HG03135 (cell line): ENCODE measurements around the gene ZKSCAN8.
A peak's percentile ranks its signal among the peaks of the same experiment; 100 is the strongest.
"Not testable (repeated sequence)": the region's sequence is repeated elsewhere in the genome, so short reads cannot be mapped to it uniquely, and the experiment has no call there.

Experiments
- ATAC-seq: cut with Tn5 transposase; IDR thresholded peaks from one replicate; pipeline ENCODE4 v1.9.1; 2021; ENCODE audit warnings: mild to moderate bottlenecking, moderate library complexity; ENCODE audit not compliant: unreplicated experiment

Gene ZKSCAN8

DNA sequence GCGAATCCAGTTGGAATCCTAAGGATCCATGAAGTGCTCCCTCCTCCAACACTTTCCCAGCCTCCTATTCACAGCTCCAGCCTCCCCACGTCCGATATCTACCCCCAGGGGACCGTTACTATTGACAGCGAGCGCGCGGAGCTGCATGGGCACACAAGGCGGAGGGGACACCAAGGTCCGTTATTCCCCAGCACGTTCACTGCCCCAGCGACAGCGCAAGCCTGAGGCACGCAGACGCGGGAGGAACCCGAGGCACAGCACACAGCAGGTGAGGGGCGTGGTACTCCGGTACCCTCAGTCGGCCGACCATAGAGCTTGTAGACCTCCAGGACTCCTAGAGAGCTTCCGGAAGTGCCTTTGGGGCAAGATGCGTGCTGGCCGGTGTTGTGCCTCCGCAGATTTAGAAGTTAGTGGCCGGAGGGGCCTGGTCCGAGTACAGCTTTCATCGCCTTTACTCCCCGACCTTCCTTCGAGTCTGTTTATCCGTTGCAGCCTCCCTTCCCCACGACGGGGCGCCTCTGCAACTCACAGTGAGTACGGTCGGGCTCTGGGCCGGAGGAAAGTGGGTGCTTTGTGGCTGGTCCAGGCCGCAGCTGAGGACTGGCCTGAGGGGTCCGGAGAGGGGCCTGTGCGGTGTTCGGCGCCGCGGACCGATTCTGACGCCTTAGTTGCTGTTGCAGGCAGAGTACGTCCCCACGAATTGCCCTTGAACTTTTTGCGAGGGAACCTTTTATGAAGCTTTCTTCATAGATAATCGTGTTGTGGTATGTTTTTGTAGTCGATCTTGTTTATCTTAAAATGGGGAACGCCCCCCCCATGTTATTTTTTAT lies at the start of gene ZKSCAN8:
ZKSCAN8 (plus strand) TSS at position 384 of the 830 bp plus-strand sequence. CDS start 6,525 bp downstream, outside the sequence.
- peak; percentile 82 for ATAC-seq

GRCh38 chr6:28102222-28102621 lies 39.5 kb upstream of the ZKSCAN8 start:
- ATAC-seq: not testable (repeated sequence)

DNA sequence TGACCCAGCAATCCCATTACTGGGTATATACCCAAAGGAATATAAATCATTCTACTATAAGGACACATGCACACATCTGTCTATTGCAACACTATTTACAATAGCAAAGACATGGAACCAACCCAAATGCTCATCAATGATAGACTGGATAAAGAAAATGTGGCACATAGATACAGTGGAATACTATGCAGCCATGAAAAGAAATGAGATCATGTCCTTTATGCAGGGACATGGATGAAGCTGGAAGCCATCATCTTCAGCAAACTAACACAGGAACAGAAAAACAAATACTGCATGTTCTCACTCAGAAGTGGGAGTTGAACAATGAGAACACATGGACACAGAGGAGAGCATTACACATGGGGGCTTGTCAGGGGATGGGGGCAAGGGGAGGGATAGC lies 39.0 kb upstream of the ZKSCAN8 start:
- not testable (repeated sequence) for ATAC-seq

- ATAC-seq: peak; percentile 98
Observed at GRCh38 chr6:28104392-28105244, 37.1 kb upstream of the ZKSCAN8 start.

DNA sequence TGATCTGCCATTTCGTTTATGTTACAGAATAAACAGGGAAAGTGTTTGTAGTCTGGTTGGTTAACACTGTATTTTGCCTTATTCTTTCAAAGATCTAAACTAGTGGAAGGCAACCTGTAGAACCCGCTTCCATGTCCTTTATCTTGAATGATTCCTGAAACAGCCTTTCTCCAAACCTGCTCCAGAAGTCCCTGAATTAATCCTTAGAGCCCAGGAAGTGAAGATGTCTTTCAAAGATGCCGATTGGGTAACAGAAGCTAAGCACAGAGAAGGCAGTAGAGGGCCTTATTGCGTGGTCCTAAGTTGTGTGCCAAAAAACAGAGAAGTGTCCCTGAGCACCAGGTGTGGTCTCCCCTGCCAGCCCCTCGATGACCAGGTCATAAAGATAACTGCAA lies 36.4 kb upstream of the ZKSCAN8 start:
- peak; percentile 15 for ATAC-seq

- ATAC-seq: no peak
Observed at GRCh38 chr6:28107506-28107905, 34.2 kb upstream of the ZKSCAN8 start.

- no peak for ATAC-seq
Observed at GRCh38 chr6:28111964-28112363, 29.7 kb upstream of the ZKSCAN8 start.

DNA sequence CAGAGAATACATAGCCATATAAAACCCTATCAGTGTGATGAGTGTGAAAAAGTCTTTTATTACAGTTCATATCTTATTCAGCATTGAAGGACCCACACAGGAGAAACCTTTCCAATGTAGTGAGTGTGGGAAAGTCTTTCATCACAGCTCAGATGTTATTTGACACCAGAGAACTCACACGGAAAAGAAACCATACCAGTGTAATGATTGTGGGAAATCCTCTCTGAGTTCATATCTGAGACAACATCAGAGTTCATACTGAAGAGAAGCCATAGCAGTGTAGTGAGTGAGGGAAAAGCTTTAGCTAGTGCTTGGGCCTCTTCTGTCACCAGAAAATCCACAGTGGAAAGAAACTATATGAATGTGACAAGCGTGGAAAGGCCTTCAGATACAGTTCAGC lies 25.9 kb upstream of the ZKSCAN8 start:
- no peak for ATAC-seq

GRCh38 chr6:28117386-28118050 lies 24.2 kb upstream of the ZKSCAN8 start:
- ATAC-seq: no peak

- no peak for ATAC-seq
Observed at GRCh38 chr6:28118217-28118616, 23.5 kb upstream of the ZKSCAN8 start.

DNA sequence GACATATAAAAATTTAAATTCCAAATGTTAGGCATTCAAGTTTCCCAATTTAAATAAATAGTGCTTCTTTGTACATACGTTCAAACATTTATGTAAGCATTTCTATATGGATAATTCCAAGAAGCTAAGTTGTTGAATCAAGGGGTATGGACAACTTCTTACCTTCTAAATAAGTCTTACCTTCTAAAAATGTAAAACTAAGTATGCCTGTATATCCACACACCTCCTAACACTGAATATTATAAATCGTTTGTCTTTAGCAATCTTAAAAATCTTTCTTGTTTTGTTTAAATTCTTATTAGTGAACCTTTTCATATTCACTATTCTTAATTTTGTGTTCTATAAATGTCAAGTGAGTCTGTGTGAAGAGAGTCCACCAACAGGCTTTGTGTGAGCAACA lies 19.8 kb upstream of the ZKSCAN8 start:
- no peak for ATAC-seq

GRCh38 chr6:28122283-28122682 lies 19.4 kb upstream of the ZKSCAN8 start:
- ATAC-seq: not testable (repeated sequence)

DNA sequence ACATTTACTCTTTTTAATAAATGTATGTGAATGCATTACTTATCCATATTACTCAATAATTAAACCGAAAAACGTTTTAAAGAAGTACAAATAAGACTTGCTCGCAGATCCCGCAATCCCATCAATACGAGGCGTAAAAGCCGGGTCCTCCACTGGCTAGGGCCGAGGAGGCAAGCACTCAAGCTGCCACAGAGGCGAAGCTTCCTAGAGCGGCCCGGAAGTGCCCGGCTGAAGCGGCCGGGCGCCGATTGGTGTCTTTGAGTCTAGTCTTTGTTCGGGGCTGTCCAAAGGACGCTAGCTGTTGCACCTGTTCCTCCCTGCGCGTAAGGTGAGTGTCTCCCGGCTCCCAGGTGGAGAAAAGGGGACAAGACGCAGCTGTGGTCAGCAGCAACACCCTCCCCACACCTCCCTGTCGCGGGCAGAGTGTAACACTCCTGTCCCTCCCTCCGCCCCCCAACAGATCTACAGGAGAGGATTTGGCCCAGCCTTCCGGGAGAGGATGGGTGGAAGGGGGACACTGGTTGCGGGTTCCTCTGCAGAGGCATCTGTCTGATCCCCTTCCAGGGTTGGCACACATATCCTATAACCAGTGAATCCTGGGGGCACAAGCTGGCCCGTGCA lies 17.2 kb upstream of the ZKSCAN8 start, which contains the start of gene ZSCAN16:
ZSCAN16 (plus strand) TSS at position 260 of the 621 bp plus-strand sequence. CDS start 835 bp downstream, outside the sequence.
- ATAC-seq: peak; percentile 90

DNA sequence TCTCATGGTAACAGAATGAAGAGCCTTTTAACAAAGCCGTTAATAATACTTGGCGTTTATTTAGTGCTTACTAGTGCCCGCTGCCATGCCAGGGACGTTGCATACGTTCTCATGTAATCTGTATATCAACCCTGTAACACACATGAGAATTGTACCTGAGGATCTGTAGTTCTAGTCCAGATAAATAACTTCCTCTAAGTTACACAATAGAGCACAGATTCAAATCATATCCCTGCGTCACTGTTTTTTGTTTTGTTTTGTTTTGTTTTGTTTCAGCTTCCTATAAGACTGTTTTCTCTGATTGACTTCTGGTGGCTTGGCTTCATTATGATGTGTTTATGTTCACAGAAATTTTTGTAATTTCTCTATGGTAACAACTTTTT lies 16.7 kb upstream of the ZKSCAN8 start:
- ATAC-seq: peak; percentile 30

DNA sequence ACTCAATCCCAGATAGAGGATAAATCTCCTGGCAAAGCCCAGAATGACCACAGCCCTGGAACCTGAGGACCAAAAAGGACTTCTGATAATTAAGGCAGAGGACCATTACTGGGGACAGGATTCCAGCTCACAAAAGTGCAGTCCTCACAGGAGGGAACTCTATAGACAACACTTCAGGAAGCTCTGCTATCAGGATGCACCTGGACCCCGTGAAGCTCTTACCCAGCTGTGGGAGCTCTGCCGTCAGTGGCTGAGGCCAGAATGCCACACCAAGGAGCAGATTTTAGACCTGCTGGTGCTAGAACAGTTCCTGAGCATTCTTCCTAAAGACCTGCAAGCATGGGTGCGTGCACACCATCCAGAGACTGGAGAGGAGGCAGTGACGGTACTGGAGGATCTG lies 16.3 kb upstream of the ZKSCAN8 start:
- no peak for ATAC-seq

- ATAC-seq: no peak
Observed at GRCh38 chr6:28134015-28134414, 7.7 kb upstream of the ZKSCAN8 start.

DNA sequence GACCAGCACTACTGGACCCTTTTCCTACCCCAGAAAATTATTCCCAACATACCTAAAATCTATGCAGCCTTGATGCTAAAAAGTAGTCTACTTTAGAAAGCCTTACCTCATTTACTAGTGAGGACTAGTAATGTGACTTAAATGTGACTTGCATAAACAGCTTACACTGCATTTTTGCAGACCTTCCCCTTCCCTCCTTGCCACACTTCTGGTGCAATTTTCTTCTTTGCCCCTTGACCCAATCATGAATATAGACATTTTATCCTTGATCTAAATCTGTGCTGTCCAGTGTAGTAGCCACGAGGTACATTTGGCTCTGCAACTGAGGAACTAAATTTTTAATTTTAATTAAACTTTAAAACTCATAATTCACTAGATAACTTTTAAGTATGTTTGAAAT lies 7.0 kb upstream of the ZKSCAN8 start:
- no peak for ATAC-seq

GRCh38 chr6:28135393-28135792 lies 6.3 kb upstream of the ZKSCAN8 start:
- ATAC-seq: no peak

- peak; percentile 62 for ATAC-seq
Observed at GRCh38 chr6:28136585-28137504, 4.8 kb upstream of the ZKSCAN8 start.

DNA sequence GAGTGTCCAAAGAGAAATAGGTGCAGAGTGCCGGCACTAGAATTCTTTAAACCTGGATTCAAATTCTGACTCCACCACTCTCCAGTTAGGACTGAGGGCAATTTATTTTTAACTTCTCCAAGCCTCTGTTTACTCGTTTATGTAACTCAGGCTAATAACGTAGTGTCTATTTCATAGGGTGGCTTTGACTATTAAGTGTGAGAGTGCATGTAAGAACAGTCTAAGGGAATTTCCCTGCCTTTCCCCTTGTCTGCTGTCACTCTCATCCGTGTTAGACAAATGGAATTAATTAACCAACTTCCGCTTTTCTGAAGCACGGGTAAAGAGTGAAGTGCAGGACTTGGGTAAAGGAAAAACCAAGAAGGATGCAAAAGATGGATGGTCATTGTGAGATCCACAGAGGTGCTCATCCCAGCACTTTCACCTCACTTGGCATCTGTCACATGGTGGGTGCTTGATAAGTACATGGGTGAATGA lies 4.1 kb upstream of the ZKSCAN8 start:
- ATAC-seq: no peak
